Spleen (tissue), 7 donors: ENCODE measurements around the gene LITAF.
"Not testable (repeated sequence)": the region's sequence is repeated elsewhere in the genome, so short reads cannot be mapped to it uniquely, and the experiment has no call there.

Experiments
- POLR2A ChIP-seq, 3 donors: fragments of 450-650 bp; IDR thresholded peaks; one replicate each; pipeline ENCODE4 v1.5.1; 2017; ENCODE audit warnings: antibody characterized with exemption in 3 of 3, mild to moderate bottlenecking in 1 of 3
- POLR2AphosphoS5 ChIP-seq, 3 donors: sonication (generic); formaldehyde crosslinking; IDR thresholded peaks; one replicate each; pipeline ENCODE4 v1.5.1; 2017; ENCODE audit warnings: antibody characterized with exemption in 3 of 3
- TF ChIP-seq, protein P1 (sequence below), 11 experiments: fragments of 200-600 bp in 7 of 11; fragments of 450-650 bp in 4 of 11; sonication (generic) in 4 of 11; IDR thresholded peaks in 8 of 11; conservative IDR thresholded peaks in 3 of 11; 1 replicate in 7 of 11; 2 replicates in 4 of 11; pipeline versions ENCODE4 v1.4.0 to v1.8.0; 2016 to 2021; ENCODE audit warnings: antibody characterized with exemption in 11 of 11, inconsistent platforms in 4 of 11, mild to moderate bottlenecking in 1 of 11
- donor health status: DM: no; HTN: no; CAD: no; lungs with moderate emphysema.
- donor health status: DM: no; HTN: no; CAD: no.
- donor health status: DM: no; HTN: no; CAD: no.

- TF ChIP-seq, protein P1, sequence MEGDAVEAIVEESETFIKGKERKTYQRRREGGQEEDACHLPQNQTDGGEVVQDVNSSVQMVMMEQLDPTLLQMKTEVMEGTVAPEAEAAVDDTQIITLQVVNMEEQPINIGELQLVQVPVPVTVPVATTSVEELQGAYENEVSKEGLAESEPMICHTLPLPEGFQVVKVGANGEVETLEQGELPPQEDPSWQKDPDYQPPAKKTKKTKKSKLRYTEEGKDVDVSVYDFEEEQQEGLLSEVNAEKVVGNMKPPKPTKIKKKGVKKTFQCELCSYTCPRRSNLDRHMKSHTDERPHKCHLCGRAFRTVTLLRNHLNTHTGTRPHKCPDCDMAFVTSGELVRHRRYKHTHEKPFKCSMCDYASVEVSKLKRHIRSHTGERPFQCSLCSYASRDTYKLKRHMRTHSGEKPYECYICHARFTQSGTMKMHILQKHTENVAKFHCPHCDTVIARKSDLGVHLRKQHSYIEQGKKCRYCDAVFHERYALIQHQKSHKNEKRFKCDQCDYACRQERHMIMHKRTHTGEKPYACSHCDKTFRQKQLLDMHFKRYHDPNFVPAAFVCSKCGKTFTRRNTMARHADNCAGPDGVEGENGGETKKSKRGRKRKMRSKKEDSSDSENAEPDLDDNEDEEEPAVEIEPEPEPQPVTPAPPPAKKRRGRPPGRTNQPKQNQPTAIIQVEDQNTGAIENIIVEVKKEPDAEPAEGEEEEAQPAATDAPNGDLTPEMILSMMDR (IDR thresholded peaks at IDR 0.05 in 8 of 11, conservative IDR thresholded peaks at IDR 0.05 in 3 of 11): not testable (repeated sequence)
- not testable (repeated sequence) for TF ChIP-seq POLR2AphosphoS5, POLR2A (IDR thresholded peaks at IDR 0.05)
Observed at GRCh38 chr16:11558308-11558823, 28.4 kb downstream of the LITAF start.
